Glomerular visceral epithelial cell (primary cell): ENCODE data around the gene HAUS6.
"Not testable (repeated sequence)": the region's sequence is repeated elsewhere in the genome, so short reads cannot be mapped to it uniquely, and the experiment has no call there.

Experiments used
- DNase-seq: peaks from one replicate; pipeline ENCODE4 v3.0.0-alpha.2; 2016; ENCODE audit errors: extremely low spot score

The HAUS6 gene

DNA sequence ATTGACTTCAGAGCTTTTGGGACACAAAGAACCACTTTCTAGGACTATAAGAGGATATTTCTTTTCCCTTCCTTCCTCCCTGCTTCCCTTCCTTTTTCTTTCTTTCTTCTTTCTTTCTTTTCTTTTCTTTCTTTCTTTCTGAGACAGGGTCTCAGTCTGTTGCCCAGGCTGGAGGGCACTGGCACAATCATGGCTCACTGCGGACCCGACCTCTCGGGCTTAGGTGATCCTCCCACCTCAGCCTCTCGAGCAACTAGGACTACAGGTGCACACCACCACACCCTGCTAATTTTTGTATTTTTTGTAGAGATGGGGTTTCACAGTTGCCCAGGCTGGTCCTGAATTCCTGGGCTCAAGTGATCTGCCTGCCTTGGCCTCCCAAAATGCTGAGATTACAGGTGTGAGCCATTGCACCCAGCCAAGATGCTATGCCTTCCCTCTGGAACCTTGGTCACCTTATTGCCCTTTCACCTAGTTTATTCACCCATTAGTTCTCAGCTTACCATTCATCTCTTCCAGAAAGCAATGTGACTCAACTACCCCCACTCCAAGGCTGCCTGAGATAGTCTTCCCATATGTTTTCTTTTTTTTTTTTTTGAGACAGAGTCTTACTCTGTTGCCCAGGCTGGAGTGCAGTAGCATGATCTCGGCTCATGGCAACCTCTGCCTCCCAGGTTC, 14.5 kb upstream of the HAUS6 start:
- no peak for DNase-seq

DNA sequence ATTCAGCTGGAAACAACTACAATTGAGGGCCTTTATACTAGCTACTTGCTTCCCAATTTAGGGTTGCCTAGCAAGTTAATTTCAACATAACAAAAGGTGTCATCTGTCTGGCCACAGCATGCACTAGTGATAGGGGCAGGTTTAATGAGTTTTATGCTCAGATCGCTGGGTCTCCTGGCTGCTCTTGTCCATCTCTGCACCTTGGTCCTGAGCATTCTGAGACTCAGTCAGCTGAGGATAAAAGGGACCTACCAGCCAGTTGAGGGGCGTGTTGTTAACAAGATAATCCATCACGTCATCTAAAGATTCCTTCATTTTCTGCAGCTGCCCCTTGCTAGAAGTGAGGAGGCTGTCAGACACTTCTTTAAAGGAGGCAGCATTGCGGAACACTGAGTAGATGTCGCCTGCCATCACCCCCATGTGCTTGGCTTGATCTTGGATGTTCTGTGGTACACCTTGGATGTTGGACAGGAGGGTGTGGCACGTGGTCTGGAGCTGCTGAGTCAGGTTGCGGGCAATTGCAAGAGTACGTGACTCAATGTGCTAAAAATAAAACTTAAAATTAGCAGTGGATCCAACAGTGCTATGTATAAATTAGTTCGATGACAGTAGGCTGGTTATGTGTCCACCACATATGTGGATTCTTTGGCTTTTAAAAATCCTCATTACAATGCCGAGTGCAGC, 13.5 kb upstream of the HAUS6 start:
- peak; percentile 48 for DNase-seq

DNA sequence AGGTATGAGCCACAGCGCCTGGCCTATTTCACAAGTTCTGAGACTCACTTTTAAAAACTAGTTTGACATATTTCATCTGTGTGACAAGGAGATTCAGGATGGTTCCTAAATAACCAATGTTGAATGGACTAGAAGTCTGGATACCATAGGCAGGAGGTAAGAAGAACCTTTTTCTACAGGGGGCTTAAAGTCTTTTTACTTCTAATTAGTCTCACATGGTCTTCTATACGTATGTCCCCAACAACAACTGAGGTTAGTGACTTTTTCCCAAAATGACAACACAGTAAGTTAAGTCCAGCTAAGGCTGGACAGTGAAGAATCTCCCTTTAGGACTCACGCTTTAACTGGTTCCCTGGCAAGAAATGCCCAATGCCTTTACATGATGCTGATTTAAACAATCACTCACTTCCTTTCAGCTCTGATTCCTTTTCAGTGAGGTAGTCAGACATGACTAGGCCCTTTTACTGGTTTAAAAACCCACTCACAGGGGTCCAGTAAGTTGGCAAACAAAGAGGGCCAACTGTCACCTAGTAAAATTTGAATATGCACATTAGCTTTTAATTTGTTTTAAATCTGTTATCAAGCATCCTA, 12.1 kb upstream of the HAUS6 start:
- no peak for DNase-seq

DNA sequence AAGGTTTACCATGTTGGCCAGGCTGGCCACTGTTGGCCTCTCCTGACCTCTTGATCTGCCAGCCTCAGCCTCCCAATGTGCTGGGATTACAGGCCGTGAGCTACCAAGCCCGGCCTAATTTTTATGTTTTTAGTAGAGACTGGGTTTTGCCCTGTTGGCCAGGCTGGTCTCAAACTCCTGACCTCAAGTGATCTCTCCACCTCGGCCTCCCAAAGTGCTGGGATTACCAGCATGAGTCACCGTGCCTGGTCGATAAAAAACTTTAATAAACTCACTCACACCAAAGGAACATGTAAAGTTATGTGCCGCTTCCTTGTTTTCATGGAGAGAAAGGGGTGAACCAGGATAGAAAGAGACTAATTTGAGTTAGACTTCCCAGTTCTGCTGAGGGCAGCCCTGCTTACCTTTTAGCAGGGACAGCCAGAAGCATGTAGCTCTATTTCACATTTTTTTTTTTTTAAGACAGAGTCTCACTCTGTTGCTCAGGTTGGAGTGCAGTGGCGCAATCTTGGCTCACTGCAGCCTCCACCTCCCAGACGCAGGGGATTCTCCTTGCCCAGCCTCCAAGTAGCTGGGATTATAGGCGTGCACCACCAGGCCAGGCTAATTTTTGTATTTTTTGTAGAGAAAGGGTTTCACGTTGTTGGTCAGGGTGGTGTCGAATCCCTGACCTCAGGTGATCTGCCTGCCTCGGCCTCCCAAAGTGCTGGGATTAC, 11.4 kb upstream of the HAUS6 start:
- DNase-seq = peak; percentile 33

DNA sequence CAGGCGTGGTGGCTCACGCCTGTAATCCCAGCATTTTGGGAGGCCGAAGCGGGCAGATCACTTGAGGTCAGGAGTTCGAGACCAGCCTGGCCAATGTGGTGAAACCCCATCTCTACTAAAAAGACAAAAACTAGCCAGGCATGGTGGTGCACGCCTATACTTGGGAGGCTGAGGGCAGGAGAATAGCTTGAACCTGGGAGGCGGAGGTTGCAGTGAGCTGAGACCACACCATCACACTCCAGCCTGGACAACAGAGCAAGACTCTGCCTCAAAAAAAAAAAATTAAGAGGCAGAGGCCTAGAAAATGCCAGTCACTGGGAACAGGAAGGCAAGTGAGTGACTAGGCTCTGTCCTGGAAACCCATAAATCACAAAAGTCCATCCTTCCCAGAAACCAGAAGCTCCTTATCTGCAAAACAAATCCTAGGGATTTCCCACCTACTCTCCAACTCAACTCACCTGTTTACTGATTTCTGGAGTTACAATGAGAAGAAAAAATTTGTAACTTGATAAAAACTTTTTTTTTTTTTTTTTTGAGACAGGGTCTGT, 10.4 kb upstream of the HAUS6 start:
- not testable (repeated sequence) for DNase-seq

DNA sequence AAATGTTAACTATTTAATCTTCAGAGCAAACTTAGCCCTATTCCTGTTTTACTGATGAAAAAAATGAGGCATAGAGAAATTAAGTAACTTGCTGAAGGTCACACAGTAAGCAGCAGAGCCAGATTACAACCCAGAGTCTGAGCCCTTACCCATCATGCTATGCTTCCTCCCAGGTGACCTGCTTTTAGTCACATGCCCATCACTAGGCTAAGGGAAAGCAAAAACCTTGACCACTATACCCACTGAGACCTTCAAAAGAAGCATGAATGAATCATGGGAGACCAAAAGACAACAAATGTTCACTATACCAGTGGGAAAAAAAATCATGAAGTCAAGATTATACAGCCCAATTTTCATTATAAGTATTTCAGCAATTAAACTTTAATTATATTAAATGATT, 5.3 kb upstream of the HAUS6 start:
- no peak for DNase-seq

DNA sequence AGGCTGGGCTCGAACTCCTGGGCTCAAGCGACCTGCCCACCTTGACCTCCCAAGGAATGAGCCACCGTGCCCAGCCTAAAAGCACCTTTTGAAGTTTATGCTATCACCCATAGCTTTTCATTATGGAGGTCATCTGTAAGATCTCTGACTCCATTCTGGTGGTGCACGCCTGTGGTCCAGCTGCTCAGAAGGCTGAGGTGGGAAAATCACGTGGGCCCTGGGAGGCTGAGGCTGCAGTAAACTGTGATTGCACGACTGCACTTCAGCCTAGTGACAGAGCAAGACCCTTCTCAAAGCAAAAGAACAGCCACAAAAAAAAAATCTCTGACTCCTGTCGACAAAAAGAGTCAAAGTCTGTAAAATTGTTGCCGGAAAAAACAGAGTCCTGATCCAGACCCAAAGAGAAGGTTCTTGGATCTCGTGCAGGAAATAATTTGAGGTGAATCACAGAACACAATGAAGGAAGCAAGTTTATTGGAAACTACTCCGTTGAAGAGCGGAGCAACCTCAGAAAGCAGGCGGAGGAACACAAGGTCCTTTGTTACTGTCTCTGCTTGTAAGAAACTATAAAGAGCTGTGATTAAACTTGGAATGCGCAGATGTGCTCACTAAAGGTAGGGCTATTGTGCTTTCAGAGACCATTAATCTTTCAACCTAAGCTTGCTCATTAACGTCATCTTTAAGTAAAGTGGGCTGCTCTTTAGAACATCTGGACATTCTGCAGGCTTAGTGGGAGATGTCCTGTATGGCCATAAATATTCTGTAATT, 2.0 kb upstream of the HAUS6 start:
- no peak for DNase-seq

DNA sequence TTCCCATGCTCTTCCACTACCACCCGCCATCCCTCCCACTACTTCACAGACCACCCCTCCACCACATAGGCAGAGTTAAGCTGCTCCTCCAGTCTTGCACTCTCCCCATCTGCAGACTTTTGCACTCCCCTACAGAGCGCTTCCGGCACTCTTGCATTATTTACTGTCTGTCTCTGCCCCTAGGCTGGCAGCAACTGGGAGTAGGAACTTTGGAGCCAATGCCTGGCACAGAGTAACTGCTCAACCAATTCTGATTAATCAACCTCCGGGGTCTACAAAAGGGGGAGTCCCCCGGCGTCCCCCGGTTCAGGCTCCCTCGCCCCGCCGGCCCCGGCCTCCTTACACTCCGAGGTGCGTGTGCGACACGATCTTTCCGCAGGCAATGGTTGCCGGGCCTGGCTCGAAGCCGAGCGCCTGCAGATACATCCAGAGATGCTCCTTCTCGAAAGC, 498 bp downstream of the HAUS6 start:
- DNase-seq = peak; percentile 33

DNA sequence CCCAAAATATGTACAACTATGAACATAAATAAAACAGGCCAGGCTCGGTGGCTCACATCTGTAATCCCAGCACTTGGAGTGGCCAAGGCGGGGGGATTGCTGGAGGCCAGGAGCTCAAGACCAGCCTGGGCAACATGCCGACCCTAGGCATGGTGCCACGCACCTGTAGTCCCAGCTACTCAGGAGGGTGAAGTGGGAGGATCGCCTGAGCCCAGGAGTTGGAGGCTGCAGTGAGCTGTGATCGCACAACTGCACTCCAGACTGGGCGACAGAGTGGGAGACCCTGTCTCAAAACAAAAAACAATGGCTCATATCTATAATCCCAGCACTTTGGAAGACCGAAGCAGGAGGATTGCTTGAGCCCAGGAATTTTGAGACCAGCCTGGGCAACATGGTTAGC, 1.5 kb downstream of the HAUS6 start:
- no peak for DNase-seq

DNA sequence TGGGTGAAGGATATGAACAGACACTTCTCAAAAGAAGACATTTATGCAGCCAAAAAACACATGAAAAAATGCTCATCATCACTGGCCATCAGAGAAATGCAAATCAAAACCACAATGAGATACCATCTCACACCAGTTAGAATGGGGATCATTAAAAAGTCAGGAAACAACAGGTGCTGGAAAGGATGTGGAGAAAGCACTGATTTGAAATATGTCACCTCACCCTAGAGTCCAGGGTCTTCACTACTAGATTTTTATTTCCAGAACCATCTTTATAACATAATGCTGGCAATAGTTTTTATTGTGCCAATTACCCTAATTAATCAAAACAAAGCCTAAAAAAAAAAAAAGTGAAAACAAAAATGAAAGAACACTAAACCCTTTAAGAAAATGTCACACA, 5.3 kb downstream of the HAUS6 start:
- DNase-seq = not testable (repeated sequence)

DNA sequence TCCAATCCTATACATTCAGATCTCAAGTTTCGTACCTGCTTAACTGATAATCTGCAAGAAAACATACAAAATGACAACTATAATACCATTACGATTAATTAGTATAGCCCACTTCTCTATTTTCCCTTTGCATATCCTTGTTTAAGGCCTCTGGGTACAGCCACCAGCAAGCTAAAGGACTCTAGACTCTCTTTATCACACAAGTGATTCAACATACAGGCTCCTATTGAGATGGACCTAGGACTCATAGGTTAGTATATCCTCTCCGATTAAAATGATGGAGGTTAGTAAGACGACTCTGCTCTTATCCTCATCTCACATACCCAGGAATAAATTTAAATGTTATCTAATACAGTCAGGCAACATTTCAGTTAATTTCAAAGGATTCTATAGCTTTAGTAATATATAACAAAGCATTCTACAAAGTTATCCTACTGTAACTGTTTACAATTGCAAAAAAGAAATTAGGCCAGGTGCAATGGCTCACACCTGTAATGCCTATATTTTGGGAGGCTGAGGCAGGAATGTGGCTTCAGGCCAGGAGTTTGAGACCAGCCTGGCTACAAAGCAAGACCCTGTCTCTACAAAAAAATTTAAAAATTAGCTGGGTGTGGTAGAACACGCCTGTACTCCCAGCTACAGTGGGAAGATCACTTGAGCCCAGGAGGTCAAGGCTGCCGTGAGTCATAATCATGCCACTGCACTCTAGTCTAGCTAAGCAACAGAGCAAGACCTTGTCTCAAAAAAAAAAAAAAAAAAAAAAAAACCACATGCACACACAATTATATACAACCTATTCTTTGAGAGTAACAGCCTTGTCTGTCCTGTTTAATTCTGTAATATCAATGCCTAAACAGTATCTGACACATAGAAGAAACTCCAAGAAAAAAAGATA, 15.4 kb downstream of the HAUS6 start:
- peak; percentile 79 for DNase-seq

DNA sequence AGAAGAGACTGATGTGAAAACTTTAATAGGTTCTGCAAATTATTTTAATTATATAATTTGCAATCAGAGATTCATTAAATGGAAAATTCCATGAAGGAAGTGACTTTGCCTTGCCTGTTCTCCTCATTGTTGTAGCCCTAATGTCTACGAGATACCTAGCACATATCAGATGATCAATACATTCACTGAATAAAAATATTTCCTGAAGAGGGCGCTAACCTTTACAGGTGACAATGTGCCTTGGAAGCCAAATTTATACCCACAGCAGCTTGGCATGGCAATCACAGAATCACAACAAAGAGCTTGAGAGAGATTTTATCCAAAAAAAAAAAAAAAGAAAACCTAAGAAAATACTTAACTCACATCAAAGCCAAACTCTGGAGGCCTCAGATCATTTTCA, 17.4 kb downstream of the HAUS6 start:
- DNase-seq = peak; percentile 2

DNA sequence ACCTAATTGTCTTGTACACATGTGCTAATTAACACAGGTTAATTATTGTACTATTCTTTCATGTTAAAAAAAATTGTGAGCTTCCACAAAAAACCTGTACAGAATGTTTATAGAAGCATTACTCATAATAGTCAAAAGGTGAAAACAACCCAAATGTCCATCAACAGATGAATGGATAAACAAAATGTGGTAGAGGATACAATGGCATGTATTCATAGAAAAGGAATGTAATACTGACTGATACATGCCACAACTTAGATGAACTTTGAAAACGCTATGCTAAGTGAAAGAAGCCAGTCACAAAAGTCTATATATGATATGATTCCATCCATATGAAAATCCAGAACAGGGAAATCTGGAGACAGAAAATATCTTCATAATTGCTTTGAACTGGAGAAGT, 27.9 kb downstream of the HAUS6 start:
- no peak for DNase-seq

DNA sequence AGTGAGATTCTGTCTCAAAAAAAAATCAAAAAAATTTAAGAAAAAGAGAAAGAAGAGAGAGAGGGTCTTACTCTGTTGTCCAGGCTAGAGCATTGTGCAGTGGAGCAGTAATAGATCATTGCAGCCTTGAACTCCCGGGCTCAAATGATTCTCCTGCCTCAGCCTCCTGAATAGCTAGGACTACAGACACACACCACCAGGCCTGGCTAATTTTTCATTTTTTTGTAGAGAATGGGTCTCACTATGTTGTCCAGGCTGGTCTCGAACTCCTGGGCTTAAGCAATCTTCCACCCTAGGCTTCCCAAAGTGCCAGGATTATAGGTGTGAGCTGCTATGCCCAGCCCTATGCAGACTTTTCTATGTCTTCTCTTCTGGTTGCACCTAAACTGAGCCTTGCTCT, 28.5 kb downstream of the HAUS6 start:
- no peak for DNase-seq

DNA sequence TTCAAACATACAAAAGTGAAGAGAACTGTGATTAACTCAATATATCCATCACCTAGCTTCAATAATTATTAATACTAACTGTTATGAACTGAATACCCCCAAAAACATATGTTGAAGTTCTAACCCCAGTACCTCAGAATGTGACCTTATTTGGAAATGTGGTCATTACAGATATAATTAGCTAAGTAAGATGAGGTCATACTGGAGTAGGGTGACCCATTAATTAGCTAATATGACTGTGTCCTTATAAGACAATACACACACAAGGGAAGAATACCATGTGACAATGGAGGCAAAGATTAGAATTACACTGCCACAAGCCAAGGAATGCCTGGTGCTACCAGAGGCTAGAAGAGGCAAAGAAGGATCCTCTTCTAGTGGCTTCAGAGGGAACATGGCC, 45.7 kb downstream of the HAUS6 start:
- no peak for DNase-seq

DNA sequence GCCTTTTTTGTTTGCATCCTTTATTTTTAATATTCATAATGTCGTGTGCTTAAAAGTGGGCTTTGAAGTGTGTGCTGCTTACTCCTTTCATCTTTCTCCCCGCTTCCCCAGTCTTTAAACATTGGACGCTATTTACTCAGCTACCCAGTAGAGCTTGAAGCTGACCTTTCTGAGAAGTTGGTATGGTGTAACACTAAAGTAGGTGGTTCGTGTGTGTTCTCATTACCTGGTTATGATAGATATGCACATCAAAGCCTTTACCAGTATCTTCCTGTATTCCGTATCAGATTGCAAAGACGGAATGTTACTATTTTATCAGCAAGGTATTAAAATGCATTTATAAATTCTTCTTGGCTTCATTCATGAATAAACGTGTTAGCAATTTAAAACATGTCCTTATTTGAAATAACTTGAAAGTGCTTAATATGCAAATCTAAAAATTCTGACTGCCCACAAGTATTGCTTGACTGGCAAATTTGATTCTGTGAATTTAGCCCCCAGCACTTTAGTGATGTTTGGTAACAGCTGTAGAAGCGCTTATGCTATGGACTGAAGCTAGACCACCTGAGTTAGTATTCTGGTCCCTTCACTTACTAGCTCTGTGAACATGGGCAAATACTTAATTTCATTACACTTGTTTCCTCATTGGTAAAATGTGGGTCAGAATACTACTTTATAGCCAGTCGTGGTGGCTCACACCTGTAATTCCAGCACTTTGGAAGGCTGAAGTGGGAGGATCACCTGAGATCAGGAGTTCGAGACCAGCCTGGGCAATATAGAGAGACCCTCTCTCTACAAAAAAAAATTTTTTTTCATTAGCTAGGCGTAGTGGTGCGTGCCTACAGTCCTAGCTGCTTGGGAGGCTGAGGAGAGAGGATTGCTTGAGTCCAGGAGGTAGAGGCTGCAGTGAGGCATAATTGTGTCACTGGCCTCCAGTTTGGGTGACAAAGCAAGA, 51.8 kb downstream of the HAUS6 start:
- DNase-seq = peak; percentile 22

DNA sequence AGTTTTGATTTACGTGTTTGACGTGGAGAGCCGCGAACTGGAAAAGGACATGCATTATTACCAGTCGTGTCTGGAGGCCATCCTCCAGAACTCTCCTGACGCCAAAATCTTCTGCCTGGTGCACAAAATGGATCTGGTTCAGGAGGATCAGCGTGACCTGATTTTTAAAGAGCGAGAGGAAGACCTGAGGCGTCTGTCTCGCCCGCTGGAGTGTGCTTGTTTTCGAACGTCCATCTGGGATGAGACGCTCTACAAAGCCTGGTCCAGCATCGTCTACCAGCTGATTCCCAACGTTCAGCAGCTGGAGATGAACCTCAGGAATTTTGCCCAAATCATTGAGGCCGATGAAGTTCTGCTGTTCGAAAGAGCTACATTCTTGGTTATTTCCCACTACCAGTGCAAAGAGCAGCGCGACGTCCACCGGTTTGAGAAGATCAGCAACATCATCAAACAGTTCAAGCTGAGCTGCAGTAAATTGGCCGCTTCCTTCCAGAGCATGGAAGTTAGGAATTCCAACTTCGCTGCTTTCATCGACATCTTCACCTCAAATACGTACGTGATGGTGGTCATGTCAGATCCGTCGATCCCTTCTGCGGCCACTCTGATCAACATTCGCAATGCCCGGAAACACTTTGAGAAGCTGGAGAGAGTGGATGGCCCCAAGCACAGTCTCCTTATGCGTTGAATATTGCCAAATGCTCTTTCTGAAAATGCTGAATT, 52.6 kb downstream of the HAUS6 start:
- peak; percentile 46 for DNase-seq
